Renal cortex interstitium (tissue), 15 donors: Measurements from ENCODE around the gene RESP18. TPM values are rescaled to one million over a fixed set of nuclear protein-coding genes. Genes with fewer than 3 reads are reported as not detected.

ENCODE experiments used
- DNase-seq, 11 donors: peaks; one replicate each; pipeline ENCODE4 v3.0.0-alpha.2; 2013; ENCODE audit warnings: low read depth in 9 of 11, low spot score in 4 of 11; ENCODE audit errors: extremely low read depth in 1 of 11
- long read RNA-seq, 16 experiments: transcript quantifications; one replicate each; lab custom pipeline, GENCODE V29; 2026
- polyA plus RNA-seq, 3 donors: library from polyadenylated mRNA; unstranded; fragments of 120-200 nt; gene quantifications; one replicate each; pipeline ENCODE4 v1.2.1, GENCODE V29; 2013; ENCODE audit not compliant: insufficient read length in 3 of 3

Gene RESP18
- polyA plus RNA-seq = not detected
- long read RNA-seq, donor 1 = 0 reads
- long read RNA-seq, donor 2 = 0 reads
- long read RNA-seq, donor 3 = 0 reads
- long read RNA-seq, donor 4 = 0 reads
- long read RNA-seq, donor 5 = 0 reads
- long read RNA-seq, donor 6 = 0 reads
- long read RNA-seq, donor 7 = 0 reads
- long read RNA-seq, donor 8 = 0 reads
- long read RNA-seq, donor 9 = 0 reads
- long read RNA-seq, donor 10 = 0 reads
- long read RNA-seq, donor 11 = 0 reads
- long read RNA-seq, donor 12 = 0 reads
- long read RNA-seq, donor 13 = 0 reads
- long read RNA-seq, donor 14 = 0 reads
- long read RNA-seq, donor 15 = 0 reads
- long read RNA-seq, donor 16 = 0 reads

DNA sequence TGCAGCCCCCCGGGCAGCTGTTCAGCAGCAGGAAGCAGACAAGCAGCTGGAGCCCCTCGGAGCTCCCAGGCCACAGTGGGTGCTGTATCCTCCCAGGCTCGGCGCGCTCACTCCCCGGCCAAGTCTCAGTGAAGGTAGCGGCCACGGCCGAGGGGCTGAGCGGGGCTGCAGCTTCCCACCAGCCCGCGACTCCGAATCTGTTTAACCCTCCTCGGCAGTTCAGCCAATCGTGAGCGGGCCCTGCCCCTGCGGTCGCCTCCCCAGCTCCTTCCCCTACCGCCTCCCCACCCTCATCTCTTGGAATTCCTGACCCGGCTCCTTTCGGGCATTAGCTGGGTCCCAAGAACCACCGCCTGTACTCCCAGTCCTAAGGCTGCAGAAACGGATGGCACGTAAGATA, at the start of gene RESP18:
Gene RESP18, minus strand, starts transcription at position 203 of the 400 bp plus-strand sequence.
- DNase-seq = no peak

- DNase-seq = no peak
These were observed 48.9 kb upstream of the RESP18 start for GRCh38 chr2:219381448-219381847.

- no peak for DNase-seq
These were observed 48.4 kb upstream of the RESP18 start for GRCh38 chr2:219380926-219381325.

- DNase-seq = no peak
These were observed 45.8 kb upstream of the RESP18 start for GRCh38 chr2:219378163-219378851.

GRCh38 chr2:219369447-219369861, 36.9 kb upstream of the RESP18 start:
- no peak for DNase-seq

- DNase-seq = no peak
These were observed 36.2 kb upstream of the RESP18 start for GRCh38 chr2:219368690-219369191.

GRCh38 chr2:219362524-219363164, 30.1 kb upstream of the RESP18 start:
- no peak for DNase-seq

GRCh38 chr2:219362072-219362471, 29.5 kb upstream of the RESP18 start:
- no peak for DNase-seq

DNA sequence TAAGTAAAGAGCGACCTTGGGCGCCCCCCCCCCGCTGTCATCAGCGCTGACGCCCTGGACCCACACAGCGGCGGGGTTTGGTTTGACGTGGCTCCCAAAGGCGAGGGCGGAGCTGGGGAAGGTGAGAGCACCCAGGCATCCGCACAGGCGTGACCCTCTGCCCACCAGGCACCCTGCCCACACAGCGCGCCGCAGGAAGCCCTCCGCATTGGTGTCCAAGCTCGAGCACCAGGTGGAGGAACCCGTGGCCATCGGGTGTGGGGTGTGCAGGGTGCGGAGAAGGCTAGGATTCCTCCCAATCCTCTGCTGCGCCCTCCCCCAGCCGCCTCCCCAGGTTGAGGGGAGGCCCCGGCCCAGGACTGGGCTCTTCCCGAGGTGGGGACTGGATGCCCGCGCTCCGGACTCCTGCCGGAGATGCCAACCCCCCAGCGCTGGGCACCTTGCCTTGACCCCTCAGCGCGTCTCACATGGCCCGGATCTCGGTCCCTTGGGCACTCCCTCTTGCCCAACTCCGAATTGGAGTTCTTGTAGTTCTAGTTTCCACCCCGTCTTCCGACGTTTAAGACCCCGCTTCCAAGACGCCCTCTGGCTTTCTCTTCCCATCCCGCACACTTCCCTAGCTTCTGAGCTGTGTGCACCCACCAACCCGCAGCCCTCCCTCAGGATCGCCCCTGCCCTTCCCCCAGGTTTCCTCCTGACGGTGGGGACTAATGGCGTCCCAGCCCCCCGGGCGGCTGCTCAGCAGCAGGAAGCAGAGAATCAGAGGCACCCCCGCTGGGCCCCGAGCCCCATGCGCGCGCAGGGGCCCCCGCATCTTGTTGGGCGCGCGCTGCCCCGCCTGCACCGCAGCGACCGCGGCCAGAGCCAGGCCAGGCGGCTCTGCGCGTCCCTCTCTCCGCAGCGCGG, 25.9 kb upstream of the RESP18 start:
- DNase-seq = no peak

GRCh38 chr2:219356834-219357233, 24.3 kb upstream of the RESP18 start:
- DNase-seq = no peak

GRCh38 chr2:219354582-219354981, 22.0 kb upstream of the RESP18 start:
- no peak for DNase-seq

GRCh38 chr2:219353129-219353528, 20.6 kb upstream of the RESP18 start:
- no peak for DNase-seq

GRCh38 chr2:219352448-219353023, 20.0 kb upstream of the RESP18 start:
- peak in 3 of 11 donors; percentile 22 to 33 (median 24) for DNase-seq

DNA sequence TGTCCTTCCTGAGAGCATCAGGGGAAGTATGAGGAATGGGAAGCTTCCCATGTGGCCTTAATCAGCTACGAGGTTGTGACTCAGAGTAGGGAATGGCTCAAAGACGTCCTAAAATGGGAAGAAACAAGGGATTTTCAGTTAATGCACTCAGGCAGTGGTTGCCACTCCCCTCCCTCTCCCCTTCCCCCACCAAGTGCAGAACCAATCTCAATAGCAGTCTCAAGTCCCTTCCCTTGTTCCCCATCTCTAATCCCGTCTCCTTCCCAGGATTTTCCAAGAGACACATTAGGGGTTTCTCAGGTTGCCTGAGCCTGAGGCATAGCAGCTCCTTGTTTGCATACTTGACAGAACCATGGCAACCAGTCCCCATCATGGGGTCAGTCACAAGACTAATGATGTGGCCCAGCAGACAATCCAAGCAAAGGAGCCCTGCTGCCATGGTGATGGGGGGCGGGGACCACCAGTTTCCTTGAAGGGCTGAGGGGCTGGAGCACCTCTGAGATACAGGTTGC, 18.2 kb upstream of the RESP18 start:
- DNase-seq = no peak

DNA sequence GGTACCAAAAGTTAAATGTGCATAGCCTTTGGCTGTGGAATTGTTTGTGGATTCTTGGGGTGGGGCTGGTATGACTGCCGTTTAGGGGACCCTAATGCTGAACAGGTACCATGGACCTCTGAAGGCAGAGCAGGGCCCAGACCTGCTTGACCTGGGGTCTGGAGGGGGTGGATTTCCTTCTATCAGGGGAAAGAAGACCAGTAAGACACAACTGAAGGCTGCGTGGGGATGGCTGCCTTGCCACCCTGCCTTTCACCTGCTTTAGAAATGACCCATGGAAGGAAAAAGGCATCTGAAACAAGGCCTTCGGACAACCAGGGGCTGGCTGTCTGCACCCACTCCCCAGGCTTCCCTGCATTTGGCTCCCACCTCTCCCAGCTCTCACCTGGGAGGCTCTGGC, 17.7 kb upstream of the RESP18 start:
- no peak for DNase-seq

DNA sequence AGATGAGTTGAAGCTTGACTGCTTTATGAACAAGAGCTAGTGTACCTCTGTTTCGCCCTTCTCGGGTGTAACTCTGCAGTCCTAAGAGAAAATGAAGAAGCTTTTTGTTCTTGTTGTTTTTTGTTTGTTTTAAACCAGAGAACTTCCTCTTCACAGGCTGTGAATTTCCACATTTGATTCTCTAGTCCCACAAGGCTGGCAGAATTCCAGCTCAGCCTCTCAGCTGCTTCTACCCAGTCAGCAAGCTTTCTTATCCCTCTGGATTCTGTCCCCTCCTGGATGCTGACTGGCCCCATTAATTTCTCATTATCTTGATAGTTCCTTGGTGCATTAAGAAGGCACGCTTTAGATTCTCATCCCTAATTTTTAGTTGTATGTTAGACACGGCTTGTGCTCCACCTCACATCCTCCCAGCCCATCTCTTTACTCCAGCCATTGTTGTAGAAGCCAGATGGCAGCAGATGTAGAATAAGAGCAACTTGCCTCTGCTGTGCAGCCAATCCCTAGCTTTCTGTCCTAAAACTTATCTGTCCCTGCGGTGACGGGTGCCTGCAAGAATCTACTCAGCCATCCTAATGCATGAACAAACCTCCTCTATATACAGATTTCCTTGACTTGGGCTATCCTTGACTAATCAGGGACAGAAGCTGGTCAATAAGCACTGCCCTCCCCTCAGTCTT, 12.3 kb upstream of the RESP18 start:
- DNase-seq = peak in 4 of 11 donors; percentile 9 to 29 (median 18)

GRCh38 chr2:219335373-219335786, 2.8 kb upstream of the RESP18 start:
- DNase-seq = no peak

- no peak for DNase-seq
These were observed 1.5 kb upstream of the RESP18 start for GRCh38 chr2:219334076-219334475.
